GM18909 (cell line): ENCODE measurements around the gene PRICKLE1.

Experiments used
- ATAC-seq: cut with Tn5 transposase; IDR thresholded peaks from one replicate; pipeline ENCODE4 v1.9.1; 2021; ENCODE audit warnings: mild to moderate bottlenecking; ENCODE audit not compliant: unreplicated experiment, poor library complexity

The PRICKLE1 gene

DNA sequence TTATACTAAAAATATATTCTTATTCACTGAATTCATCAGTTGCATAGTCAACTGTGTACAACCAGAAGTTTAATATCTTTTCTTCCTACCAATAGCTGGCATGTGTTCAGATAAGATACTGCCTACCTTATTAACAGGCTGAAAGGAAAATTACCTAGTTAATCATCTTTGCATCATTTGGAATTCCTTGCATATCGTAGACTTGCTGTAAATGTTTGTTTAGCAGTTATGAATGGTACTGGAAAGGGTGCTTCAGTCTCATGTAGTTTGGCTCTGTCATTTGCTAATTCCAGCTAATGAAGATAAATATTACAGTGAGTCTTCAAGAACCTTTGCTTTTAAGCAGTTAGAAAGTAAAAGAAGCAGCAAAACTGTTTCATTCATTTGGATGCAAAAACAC lies 179.2 kb downstream of the PRICKLE1 start:
- no peak for ATAC-seq

DNA sequence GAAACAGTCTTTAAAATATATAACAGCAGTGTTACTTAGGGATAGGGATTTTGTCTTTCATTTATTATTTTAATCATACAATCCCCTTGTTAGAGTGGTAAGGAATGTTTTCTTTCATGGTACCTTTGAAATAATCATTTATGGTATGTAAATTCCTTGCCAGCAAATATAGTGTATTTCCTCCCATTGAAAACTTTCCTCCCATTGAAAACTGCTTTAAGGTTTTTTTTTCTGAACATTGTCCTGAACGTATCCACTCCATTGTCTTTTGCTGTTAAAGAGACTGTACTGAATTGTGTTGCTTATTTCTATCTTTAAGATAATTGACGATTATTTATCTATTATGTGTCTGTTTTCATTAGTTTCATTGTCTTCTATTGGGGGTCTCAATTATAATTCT lies 180.1 kb downstream of the PRICKLE1 start:
- ATAC-seq = no peak

DNA sequence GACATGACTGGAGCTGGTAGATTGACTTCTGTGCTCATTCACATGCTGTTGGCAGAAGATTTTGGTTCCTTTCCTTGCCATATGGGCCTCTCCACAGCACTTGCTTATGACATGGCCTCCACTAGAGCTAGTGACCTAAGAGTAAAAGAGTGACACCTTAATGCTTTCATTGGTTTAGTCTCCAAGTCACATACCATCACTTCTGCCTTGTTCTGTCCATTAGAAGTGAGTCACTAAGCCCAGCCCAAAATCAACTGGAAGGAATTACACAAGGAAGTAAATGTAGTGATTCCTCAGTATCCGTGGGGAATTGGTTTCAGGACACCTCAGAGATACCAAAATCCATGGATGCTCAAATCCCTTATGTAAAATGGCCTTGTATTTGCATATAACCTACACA lies 182.2 kb downstream of the PRICKLE1 start:
- no peak for ATAC-seq
